HepG2 (cell line): Measurements from ENCODE around the gene FANCG. TPM values are rescaled to one million over a fixed set of nuclear protein-coding genes. Genes with fewer than 3 reads are reported as not detected.

Experiments used
- ATAC-seq: fragments of 200-7000 bp; cut with Tn5 transposase; 3 replicates; pipeline ENCODE4 v1.9.1; 2020; ENCODE audit warnings: mild to moderate bottlenecking, moderate library complexity
- BruUV-seq: library from RNA; stranded (reverse); fragments of 400-500 nt; replicated peaks from 2 replicates; lab custom pipeline; 2021; lab: Mats Ljungman, UMichigan
- CTCF ChIA-PET: fragments of 300-600 bp; formaldehyde crosslinking; extraction: SDS; loops from one replicate; lab custom pipeline; 2021; ENCODE audit warnings: low total read pairs, inconsistent platforms, low intra/inter-chr PET ratio; lab: Yijun Ruan, JAX
- POLR2A ChIA-PET: fragments of 350-600 bp; sonication (Branson Sonifier 250); formaldehyde crosslinking; loops from one replicate; lab custom pipeline; 2020; ENCODE audit warnings: antibody characterized with exemption, inconsistent platforms; lab: Yijun Ruan, JAX
- DNase-seq: peaks from one replicate; pipeline ENCODE4 v3.0.0-alpha.2; 2015; ENCODE audit warnings: low spot score
- FAIRE-seq: peaks from 3 replicates; lab custom pipeline; 2011; peaks lifted over from hg19 to GRCh38; lab: Jason Lieb, UNC
- H2AFZ ChIP-seq: one replicate; pipeline ENCODE4 v1.6.1; 2011; ENCODE audit warnings: low read length, inconsistent platforms
- H3K27ac ChIP-seq: fragments of 300-600 bp; 3 replicates; pipeline ENCODE4 v1.8.0; 2011; ENCODE audit warnings: mixed run types, mild to moderate bottlenecking, mixed read lengths, low read length, inconsistent platforms; ENCODE audit not compliant: insufficient read depth; ENCODE audit errors: extremely low read length
- H3K27me3 ChIP-seq, 2 experiments: fragments of 200-600 bp in 1 of 2; 2 replicates in 1 of 2; 3 replicates in 1 of 2; pipeline versions ENCODE4 v1.6.0 to v1.8.0; 2011; ENCODE audit warnings: low read length in 2 of 2, mild to moderate bottlenecking in 2 of 2, moderate library complexity in 2 of 2, inconsistent platforms in 1 of 2; ENCODE audit not compliant: insufficient read depth in 2 of 2, control insufficient read depth in 1 of 2
- H3K36me3 ChIP-seq, 2 experiments: fragments of 200-600 bp in 1 of 2; replicated peaks in 1 of 2; 2 replicates in 1 of 2; 3 replicates in 1 of 2; pipeline versions ENCODE4 v1.5.1 to v1.8.0; 2011; ENCODE audit warnings: low read length in 2 of 2, inconsistent platforms in 1 of 2; ENCODE audit not compliant: insufficient read depth in 2 of 2, control insufficient read depth in 1 of 2
- H3K4me1 ChIP-seq: 2 replicates; pipeline ENCODE4 v1.5.1; 2012; ENCODE audit warnings: low read length, inconsistent platforms; ENCODE audit not compliant: insufficient read depth
- H3K4me2 ChIP-seq: 2 replicates; pipeline ENCODE4 v1.6.0; 2011; ENCODE audit warnings: low read depth, low read length, inconsistent platforms
- H3K4me3 ChIP-seq, 3 experiments: fragments of 200-600 bp in 1 of 3; sonication (generic), shearing (Covaris generic) in 1 of 3; replicated peaks in 1 of 3; 2 replicates each; pipeline ENCODE4 v1.5.1; 2011 to 2016; ENCODE audit warnings: low read length in 3 of 3, inconsistent platforms in 2 of 3, low read depth in 2 of 3, mild to moderate bottlenecking in 2 of 3, control low read depth in 1 of 3, mixed read lengths in 1 of 3; ENCODE audit not compliant: insufficient read depth in 1 of 3
- H3K79me2 ChIP-seq: one replicate; pipeline ENCODE4 v1.6.1; 2011; ENCODE audit warnings: low read length, inconsistent platforms; ENCODE audit not compliant: insufficient read depth
- H3K9ac ChIP-seq: 2 replicates; pipeline ENCODE4 v1.6.0; 2011; ENCODE audit warnings: mild to moderate bottlenecking, low read depth, low read length, inconsistent platforms; ENCODE audit not compliant: insufficient read depth
- H3K9me3 ChIP-seq: 2 replicates; pipeline ENCODE4 v1.5.1; 2012; ENCODE audit warnings: mild to moderate bottlenecking, low read length
- H4K20me1 ChIP-seq: 2 replicates; pipeline ENCODE4 v1.6.0; 2011; ENCODE audit warnings: inconsistent platforms, mild to moderate bottlenecking, low read length, moderate library complexity; ENCODE audit not compliant: insufficient read depth
- HOXA9 ChIP-seq: sonication (generic); formaldehyde crosslinking; IDR thresholded peaks from 2 replicates; pipeline ENCODE4 v1.8.1; 2022; ENCODE audit warnings: missing genetic modification reagents, mild to moderate bottlenecking, moderate library complexity, borderline replicate concordance
- KLF13 ChIP-seq: sonication (generic); formaldehyde crosslinking; IDR thresholded peaks from 2 replicates; pipeline ENCODE4 v1.4.0; 2020; ENCODE audit warnings: mild to moderate bottlenecking, missing genetic modification reagents
- PHF21A ChIP-seq: sonication (generic); formaldehyde crosslinking; IDR thresholded peaks from 2 replicates; pipeline ENCODE4 v1.5.0; 2020; ENCODE audit warnings: mild to moderate bottlenecking, missing genetic modification reagents
- ZBTB20 ChIP-seq: sonication (generic); formaldehyde crosslinking; IDR thresholded peaks from 2 replicates; pipeline ENCODE4 v1.8.1; 2023; ENCODE audit warnings: missing genetic modification reagents, low read depth, mild to moderate bottlenecking, borderline replicate concordance
- ZBTB38 ChIP-seq: sonication (generic); formaldehyde crosslinking; IDR thresholded peaks from 2 replicates; pipeline ENCODE4 v1.5.1; 2020; ENCODE audit warnings: mild to moderate bottlenecking, missing genetic modification reagents
- ZNF138 ChIP-seq: sonication (generic); formaldehyde crosslinking; IDR thresholded peaks from 2 replicates; pipeline ENCODE4 v1.5.0; 2020; ENCODE audit warnings: mild to moderate bottlenecking, low read depth, missing genetic modification reagents
- ZNF446 ChIP-seq: sonication (generic); formaldehyde crosslinking; IDR thresholded peaks from 2 replicates; pipeline ENCODE4 v1.5.0; 2020; ENCODE audit warnings: mild to moderate bottlenecking, missing genetic modification reagents
- ZNF616 ChIP-seq: sonication (generic); formaldehyde crosslinking; IDR thresholded peaks from 2 replicates; pipeline ENCODE4 v1.5.0; 2020; ENCODE audit warnings: low read depth, mild to moderate bottlenecking, missing genetic modification reagents
- ZNF7 ChIP-seq: IDR thresholded peaks from 2 replicates; pipeline ENCODE4 v1.6.1; 2016; ENCODE audit warnings: missing biosample characterization, missing genetic modification reagents
- ZNF800 ChIP-seq: sonication (generic); formaldehyde crosslinking; IDR thresholded peaks from 2 replicates; pipeline ENCODE4 v1.4.0; 2020; ENCODE audit warnings: missing genetic modification reagents
- ZSCAN20 ChIP-seq: sonication (generic); formaldehyde crosslinking; IDR thresholded peaks from 2 replicates; pipeline ENCODE4 v1.4.0; 2020; ENCODE audit warnings: missing genetic modification reagents, mild to moderate bottlenecking, borderline replicate concordance
- WGBS: methylation state at CpG from one replicate; pipeline ENCODE4 v1.1.6; 2017; ENCODE audit warnings: low lambda C conversion rate; 5-methylcytosine and 5-hydroxymethylcytosine counted together
- in situ Hi-C: cut with HindIII; loops from 2 replicates; pipeline ENCODE4 v1.10.0; 2017; ENCODE audit warnings: low pct_unique_long_range_greater_than_20kb; ENCODE audit not compliant: extremely low pct_ligation_motif_present
- intact Hi-C: fragments of 100-400 bp; cut with micrococcal nuclease; formaldehyde crosslinking; loops from one replicate; pipeline ENCODE4 v1.10.0; 2022; ENCODE audit not compliant: unreplicated experiment
- polyA plus RNA-seq, 8 experiments: library from polyadenylated mRNA; depleted of rRNA in 3 of 8; stranded (reverse) in 7 of 8; unstranded in 1 of 8; fragments of >200 nt; fragmentation: Illumina TruSeq in 4 of 8; extraction: Trizol in 4 of 8; gene quantifications; 2 replicates each; pipeline versions ENCODE4 v1.2.1 to v1.2.3, GENCODE V29; 2011 to 2016; ENCODE audit warnings: low read depth in 4 of 8, missing spikeins in 1 of 8, mixed read lengths in 1 of 8; ENCODE audit not compliant: insufficient read depth in 1 of 8
- total RNA-seq, 5 experiments: library from RNA; depleted of rRNA; stranded (reverse); fragments of >200 nt; fragmentation: Illumina TruSeq; extraction: Trizol; gene quantifications; 2 replicates each; pipeline ENCODE4 v1.2.3, GENCODE V29; 2016; ENCODE audit warnings: low read depth in 1 of 5

Gene FANCG
- total and polyA plus RNA-seq, 2 of the 13 experiments (the other 11 are each of a cell fraction or from before 2014, with no cell fraction given), result 14.4 to 45.1 TPM

- DNase-seq (no peak), FAIRE-seq (no peak), ATAC-seq (no peak)
- H3K9ac ChIP-seq, result no peak overlapping the region
- no TSS peak for BruUV-seq
- H3K27ac ChIP-seq, result no peak overlapping the region
- POLR2A ChIA-PET, result no interaction called here
- peaks cover 33% of the 10 kb centered on the region for H3K4me1 ChIP-seq
- H3K4me2 ChIP-seq, result no peak overlapping the region
- no peaks in the 10 kb centered on the region for H3K79me2 ChIP-seq
- no peaks in the 10 kb centered on the region for H3K9me3 ChIP-seq
- no peaks in the 10 kb centered on the region; a peak in 1 of 5 replicates for H3K27me3 ChIP-seq
- H4K20me1 ChIP-seq, result no peaks in the 10 kb centered on the region
- no peak overlapping the region for H2AFZ ChIP-seq
- 80% methylated on average over 6 of the region's 6 CpGs for WGBS
- CTCF ChIA-PET, result no interaction called here
- no peak overlapping the region for H3K4me3 ChIP-seq
- H3K36me3 ChIP-seq, result peaks cover 0 to 4% of the 10 kb centered on the region in 2 experiments; a peak in 1 of 5 replicates
- intact Hi-C loops, result no loop called here
- in situ Hi-C loops, result no loop called here
- TF ChIP-seq ZBTB38 (no peak), ZBTB20 (no peak), ZNF616 (CRISPR knock-in tag) (no peak), ZNF800 (CRISPR knock-in tag) (no peak), ZNF7 (CRISPR knock-in tag) (no peak), PHF21A (no peak), ZNF138 (no peak), HOXA9 (no peak), ZNF446 (CRISPR knock-in tag) (no peak), KLF13 (CRISPR knock-in tag) (no peak), ZSCAN20 (no peak)
Measured at GRCh38 chr9:35108461-35108860, 28.7 kb upstream of the FANCG start.
